Measurements from ENCODE around the gene KIF6.

Gene KIF6

DNA sequence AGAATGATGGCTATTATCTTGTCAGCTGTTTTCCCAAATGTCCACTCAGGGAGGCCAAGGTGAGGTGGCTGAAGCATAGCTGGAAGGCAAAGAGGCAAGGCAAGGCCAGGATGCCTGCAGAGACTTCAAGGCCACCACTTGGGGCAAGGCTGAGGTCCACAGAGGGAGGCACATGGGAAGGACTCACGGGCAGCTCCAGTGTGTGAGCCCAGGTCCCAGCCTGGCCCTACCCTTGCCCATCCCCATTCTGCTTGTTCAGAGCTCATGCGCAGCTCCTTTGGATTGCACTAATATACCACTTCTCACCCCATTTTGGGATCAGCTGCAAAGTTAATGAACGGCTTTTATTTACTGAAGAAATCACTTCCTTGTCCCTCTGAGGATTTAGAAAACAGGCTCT is 291.6 kb downstream of the KIF6 start:
- H3K27ac ChIP-seq = no peak overlapping the region
- no peak overlapping the region for H3K4me3 ChIP-seq (ENCODE audit: low read depth, low read length)
- no peaks in the 10 kb centered on the region for H3K9me3 ChIP-seq (ENCODE audit: control insufficient read depth, low read length)
- no peaks in the 10 kb centered on the region for H3K4me1 ChIP-seq
- H3K27me3 ChIP-seq (ENCODE audit: control insufficient read depth, insufficient read depth, low read length) = no peaks in the 10 kb centered on the region
- TF ChIP-seq CTCF (IDR thresholded peaks at IDR 0.05) = no peak
- H3K79me2 ChIP-seq = no peaks in the 10 kb centered on the region
- H3K4me2 ChIP-seq (ENCODE audit: low read length) = no peak overlapping the region
- no peak overlapping the region for H3K9ac ChIP-seq
- no peaks in the 10 kb centered on the region for H3K36me3 ChIP-seq (ENCODE audit: control insufficient read depth, insufficient read depth, low read length)
- H2AFZ ChIP-seq = no peak overlapping the region

DNA sequence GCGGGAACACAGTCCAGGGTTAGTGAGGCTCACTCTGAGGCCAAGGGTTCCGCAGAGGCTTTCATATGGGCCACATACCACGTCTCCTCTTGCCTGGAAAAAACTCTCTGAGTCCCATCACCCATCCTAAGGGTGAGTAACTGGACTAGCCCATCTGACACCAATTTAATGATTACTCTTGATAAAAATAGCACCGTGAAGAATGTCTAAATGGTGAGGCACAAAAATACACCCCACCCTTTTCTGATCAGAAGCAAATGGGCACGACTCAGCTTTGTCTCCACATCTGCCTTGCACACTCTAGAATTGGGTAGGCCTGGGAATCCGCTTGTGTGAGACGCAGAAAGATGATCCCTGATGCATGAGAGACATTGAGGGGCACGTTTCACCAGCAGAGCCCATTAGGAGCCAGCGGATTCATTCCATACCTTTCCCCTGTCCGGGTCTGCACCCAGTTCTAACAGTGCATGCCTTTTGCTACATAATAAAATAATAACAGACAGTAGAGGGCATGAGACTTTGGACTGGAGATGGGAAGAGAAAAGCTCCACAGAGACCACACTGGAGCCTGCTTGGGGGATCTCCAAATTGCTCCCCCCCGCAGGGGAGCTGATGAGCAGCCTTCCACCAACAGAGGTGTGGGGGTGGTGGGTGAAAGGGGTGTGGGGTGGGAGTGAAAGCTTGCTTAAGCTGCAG is 292.7 kb downstream of the KIF6 start:
- no peaks in the 10 kb centered on the region for H3K9me3 ChIP-seq (ENCODE audit: control insufficient read depth, low read length)
- no peaks in the 10 kb centered on the region for H3K79me2 ChIP-seq
- no peak overlapping the region for H2AFZ ChIP-seq
- no peak overlapping the region for H3K27ac ChIP-seq
- H3K36me3 ChIP-seq (ENCODE audit: control insufficient read depth, insufficient read depth, low read length) = no peaks in the 10 kb centered on the region
- no peak overlapping the region for H3K4me2 ChIP-seq (ENCODE audit: low read length)
- H3K4me3 ChIP-seq (ENCODE audit: low read depth, low read length) = no peak overlapping the region
- no peak overlapping the region for H3K9ac ChIP-seq
- no peaks in the 10 kb centered on the region for H3K4me1 ChIP-seq
- no peak for TF ChIP-seq CTCF (IDR thresholded peaks at IDR 0.05)
- H3K27me3 ChIP-seq (ENCODE audit: control insufficient read depth, insufficient read depth, low read length) = no peaks in the 10 kb centered on the region

GRCh38 chr6:39430871-39431523 is 294.2 kb downstream of the KIF6 start:
- Histone ChIP-seq H3K4me3 (ENCODE audit: low read depth, low read length) (no peak overlapping the region), H3K4me2 (ENCODE audit: low read length) (no peak overlapping the region), H3K36me3 (ENCODE audit: control insufficient read depth, insufficient read depth, low read length) (no peaks in the 10 kb centered on the region), H3K9me3 (ENCODE audit: control insufficient read depth, low read length) (no peaks in the 10 kb centered on the region), H3K9ac (no peak overlapping the region), H3K27ac (no peak overlapping the region), H3K27me3 (ENCODE audit: control insufficient read depth, insufficient read depth, low read length) (no peaks in the 10 kb centered on the region), H2AFZ (no peak overlapping the region), H3K4me1 (no peaks in the 10 kb centered on the region), H3K79me2 (no peaks in the 10 kb centered on the region)
- no peak for TF ChIP-seq CTCF (IDR thresholded peaks at IDR 0.05)

DNA sequence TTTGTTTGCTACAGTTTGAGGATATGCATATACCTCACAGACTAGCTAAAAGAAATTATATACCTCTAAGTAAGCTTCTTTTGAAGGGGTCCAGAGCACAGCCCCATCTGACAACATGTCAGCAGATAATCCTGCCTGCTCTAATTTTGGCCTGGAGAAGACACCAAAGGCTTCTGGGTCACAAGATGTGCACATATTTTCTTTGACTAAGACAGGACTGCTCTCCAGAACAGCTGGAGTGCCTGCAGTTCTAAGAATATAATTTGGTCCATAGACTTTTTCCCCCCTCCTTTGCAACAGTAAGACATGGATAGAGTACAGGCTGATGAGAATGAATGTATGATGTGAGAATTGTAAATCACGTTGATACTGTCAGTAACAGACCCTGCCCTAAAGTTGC is 294.8 kb downstream of the KIF6 start:
- Histone ChIP-seq H3K9me3 (ENCODE audit: control insufficient read depth, low read length) (no peaks in the 10 kb centered on the region), H2AFZ (no peak overlapping the region), H3K4me2 (ENCODE audit: low read length) (no peak overlapping the region), H3K27me3 (ENCODE audit: control insufficient read depth, insufficient read depth, low read length) (no peaks in the 10 kb centered on the region), H3K79me2 (no peaks in the 10 kb centered on the region), H3K27ac (no peak overlapping the region), H3K4me1 (no peaks in the 10 kb centered on the region), H3K4me3 (ENCODE audit: low read depth, low read length) (no peak overlapping the region), H3K9ac (no peak overlapping the region), H3K36me3 (ENCODE audit: control insufficient read depth, insufficient read depth, low read length) (no peaks in the 10 kb centered on the region)
- TF ChIP-seq CTCF (IDR thresholded peaks at IDR 0.05) = no peak

DNA sequence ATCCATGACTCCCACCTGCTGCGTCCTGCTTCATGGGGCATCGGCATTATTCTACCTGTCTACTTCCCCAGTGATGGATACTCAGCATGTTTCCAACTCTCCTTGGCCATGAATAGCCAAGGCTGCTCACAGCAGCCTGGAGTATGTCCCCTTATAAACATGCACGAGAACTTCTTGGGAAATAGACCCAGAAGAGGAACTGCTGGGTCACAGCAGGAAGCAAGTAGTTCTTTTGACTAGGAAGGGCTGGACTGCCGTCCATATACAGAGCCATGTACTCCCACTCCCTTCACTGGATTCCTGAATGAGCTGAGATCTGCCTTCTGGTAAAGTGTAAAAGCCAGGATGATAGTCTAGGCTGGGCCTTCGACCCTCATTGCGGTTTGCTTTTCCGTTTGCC is 296.4 kb downstream of the KIF6 start:
- H3K9ac ChIP-seq = no peak overlapping the region
- no peaks in the 10 kb centered on the region for H3K79me2 ChIP-seq
- no peaks in the 10 kb centered on the region for H3K27me3 ChIP-seq (ENCODE audit: control insufficient read depth, insufficient read depth, low read length)
- no peaks in the 10 kb centered on the region for H3K4me1 ChIP-seq
- H3K9me3 ChIP-seq (ENCODE audit: control insufficient read depth, low read length) = no peaks in the 10 kb centered on the region
- H2AFZ ChIP-seq = no peak overlapping the region
- no peaks in the 10 kb centered on the region for H3K36me3 ChIP-seq (ENCODE audit: control insufficient read depth, insufficient read depth, low read length)
- no peak for TF ChIP-seq CTCF (IDR thresholded peaks at IDR 0.05)
- H3K27ac ChIP-seq = no peak overlapping the region
- no peak overlapping the region for H3K4me3 ChIP-seq (ENCODE audit: low read depth, low read length)
- H3K4me2 ChIP-seq (ENCODE audit: low read length) = no peak overlapping the region
